GM21381 (cell line): ENCODE measurements around the gene ZNF74.
"Not testable (repeated sequence)": the region's sequence is repeated elsewhere in the genome, so short reads cannot be mapped to it uniquely, and the experiment has no call there.

Experiments
- ATAC-seq: cut with Tn5 transposase; IDR thresholded peaks from one replicate; pipeline ENCODE4 v1.9.1; 2021; ENCODE audit warnings: mild to moderate bottlenecking, moderate library complexity; ENCODE audit not compliant: unreplicated experiment

Gene ZNF74

DNA sequence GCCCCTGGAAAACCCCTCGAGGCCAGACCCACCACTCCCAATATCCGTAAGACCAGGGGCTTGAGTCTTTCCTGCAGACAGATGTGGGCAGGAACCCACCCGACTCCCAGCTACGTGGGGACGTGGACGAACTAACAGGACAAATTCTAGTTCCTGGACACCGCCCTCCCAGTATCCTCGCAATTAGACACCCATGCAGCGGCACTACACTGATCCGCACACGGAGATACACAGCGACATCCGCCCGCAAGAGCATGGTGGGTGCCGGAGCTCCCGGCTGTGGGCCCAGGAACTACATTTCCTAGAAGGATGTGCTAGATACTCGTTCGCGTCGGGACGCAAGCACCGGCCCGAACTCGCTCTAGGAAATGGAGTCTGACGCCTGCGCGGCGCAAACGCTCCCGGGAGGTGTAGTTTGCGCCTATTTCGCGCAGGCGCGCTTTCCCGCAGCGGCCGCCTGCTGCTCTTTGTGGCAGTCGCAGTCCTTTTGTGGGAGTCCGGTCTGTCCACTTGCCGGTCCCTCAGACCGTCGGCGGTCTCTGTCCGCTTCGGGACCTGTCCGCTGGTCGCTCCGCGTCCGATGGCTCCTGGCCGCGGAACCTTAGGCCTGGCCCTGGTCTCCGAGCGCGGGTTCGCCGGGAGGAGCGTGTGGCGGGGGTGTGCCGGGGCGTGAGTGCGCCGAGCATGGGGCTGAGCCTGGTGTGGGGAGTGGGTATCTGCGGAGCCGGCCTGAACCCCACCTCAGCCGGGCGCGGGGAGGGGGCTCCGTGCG lies at the start of gene ZNF74:
Gene ZNF74 (plus strand): TSS at position 447 of the 772 bp plus-strand sequence. CDS start 478 bp downstream, outside the sequence.
- peak; percentile 76 for ATAC-seq

DNA sequence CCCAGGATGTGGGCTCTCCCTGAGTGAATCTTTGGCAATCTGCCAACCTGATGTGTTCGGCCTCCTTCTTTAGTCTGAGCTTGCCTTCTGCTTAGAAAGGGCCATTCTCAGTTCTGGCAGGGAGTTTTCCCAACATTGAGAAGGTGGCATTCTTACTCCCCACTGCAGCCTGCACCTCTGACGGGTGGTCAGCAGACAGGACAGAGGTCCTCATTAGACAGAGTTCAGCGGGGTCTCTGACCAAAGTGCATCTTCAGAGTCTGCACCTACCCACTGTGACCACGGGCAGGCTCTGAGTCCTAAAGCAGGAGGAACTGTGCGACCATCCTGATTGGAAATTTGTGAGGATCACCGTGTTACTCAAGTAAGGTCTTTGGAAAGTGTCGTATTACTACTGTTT lies 47.4 kb upstream of the ZNF74 start:
- ATAC-seq = not testable (repeated sequence)

DNA sequence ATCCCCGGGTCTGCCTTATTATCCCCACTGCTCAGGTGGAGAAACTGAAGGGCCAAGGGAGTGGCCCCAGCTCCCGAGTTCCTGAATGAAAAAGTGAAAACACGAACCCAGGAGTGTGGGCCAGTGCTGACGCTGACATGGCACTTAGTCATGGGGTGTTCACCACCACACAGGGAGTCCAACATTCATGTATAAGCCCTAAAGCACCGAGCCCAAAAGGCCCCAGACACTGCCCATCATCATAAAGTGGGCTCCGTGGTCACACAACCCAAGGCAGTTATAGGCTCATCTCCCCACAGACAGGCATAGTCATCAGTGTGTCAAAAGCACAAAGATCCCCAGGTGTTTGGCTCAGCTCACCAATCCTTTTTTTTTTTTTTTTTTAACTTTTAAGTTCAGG lies 41.4 kb upstream of the ZNF74 start:
- not testable (repeated sequence) for ATAC-seq

DNA sequence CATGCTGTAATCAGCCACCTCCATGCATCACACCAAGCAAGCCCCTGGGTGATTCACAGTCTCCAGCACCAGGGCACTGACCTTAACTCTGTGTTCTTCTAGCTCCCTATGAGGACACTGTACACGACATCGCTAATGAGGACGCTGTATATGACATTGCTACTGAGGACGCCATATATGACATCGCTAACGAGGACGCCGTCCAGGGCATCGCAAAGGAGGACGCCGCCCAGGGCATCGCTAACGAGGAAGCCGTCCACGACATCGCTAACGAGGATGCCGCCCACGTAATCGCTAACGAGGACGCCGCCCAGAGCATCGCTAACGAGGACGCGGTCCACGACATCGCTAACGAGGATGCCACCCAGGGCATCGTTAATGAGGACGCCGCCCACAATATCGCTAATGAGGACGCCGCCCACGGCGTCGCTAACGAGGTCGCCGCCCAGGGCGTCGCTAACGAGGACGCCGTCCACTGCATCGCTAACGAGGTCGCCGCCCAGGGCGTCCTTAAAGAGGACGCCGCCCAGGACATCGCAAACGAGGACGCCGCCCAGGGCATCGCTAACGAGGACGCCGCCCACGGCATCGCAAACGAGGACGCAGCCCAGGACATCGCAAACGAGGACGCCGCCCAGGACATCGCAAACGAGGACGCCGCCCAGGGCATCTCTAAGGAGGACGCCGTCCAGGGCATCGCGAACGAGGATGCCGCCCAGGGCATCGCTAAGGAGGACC lies 39.5 kb upstream of the ZNF74 start:
- ATAC-seq = no peak

DNA sequence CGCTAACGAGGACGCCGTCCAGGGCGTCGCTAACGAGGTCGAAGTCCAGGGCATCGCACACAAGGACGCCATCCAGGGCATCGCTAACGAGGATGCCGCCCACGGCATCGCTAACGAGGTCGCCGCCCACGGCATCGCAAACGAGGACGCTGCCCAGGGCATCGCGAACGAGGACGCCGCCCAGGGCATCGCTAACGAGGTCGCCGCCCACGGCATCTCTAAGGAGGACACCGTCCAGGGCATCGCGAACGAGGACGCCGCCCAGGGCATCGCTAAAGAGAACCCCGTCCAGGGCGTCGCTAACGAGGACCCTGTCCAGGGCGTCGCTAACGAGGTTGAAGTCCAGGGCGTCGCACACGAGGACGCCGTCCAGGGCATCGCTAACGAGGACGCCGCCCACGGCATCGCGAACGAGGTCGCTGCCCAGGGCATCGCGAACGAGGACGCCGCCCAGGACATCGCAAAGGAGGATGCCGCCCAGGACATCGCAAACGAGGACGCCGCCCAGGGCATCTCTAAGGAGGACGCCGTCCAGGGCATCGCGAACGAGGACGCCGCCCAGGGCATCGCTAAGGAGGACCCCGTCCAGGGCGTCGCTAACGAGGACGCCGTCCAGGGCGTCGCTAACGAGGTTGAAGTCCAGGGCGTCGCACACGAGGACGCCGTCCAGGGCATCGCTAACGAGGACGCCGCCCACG lies 37.9 kb upstream of the ZNF74 start:
- not testable (repeated sequence) for ATAC-seq

DNA sequence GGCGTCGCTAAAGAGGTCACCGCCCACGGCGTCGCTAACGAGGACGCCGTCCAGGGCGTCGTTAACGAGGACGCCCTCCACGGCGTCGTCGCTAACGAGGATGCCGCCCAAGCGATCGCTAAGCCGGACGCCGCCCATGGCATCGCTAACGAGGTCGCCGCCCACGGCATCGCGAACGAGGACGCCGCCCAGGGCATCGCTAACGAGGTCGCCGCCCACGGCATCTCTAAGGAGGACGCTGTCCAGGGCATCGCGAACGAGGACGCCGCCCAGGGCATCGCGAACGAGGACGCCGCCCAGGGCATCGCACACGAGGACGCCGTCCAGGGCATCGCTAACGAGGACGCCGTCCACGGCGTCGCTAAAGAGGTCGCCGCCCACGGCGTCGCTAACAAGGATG lies 37.0 kb upstream of the ZNF74 start:
- not testable (repeated sequence) for ATAC-seq

DNA sequence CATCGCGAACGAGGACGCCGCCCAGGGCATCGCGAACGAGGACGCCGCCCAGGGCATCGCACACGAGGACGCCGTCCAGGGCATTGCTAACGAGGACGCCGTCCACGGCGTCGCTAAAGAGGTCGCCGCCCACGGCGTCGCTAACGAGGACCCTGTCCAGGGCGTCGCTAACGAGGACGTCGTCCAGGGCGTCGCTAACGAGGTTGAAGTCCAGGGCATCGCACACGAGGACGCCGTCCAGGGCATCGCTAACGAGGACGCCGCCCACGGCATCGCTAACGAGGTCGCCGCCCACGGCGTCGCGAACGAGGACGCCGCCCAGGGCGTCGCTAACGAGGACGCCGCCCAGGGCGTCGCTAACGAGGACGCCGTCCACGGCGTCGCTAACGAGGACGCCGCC lies 36.0 kb upstream of the ZNF74 start:
- ATAC-seq = not testable (repeated sequence)

DNA sequence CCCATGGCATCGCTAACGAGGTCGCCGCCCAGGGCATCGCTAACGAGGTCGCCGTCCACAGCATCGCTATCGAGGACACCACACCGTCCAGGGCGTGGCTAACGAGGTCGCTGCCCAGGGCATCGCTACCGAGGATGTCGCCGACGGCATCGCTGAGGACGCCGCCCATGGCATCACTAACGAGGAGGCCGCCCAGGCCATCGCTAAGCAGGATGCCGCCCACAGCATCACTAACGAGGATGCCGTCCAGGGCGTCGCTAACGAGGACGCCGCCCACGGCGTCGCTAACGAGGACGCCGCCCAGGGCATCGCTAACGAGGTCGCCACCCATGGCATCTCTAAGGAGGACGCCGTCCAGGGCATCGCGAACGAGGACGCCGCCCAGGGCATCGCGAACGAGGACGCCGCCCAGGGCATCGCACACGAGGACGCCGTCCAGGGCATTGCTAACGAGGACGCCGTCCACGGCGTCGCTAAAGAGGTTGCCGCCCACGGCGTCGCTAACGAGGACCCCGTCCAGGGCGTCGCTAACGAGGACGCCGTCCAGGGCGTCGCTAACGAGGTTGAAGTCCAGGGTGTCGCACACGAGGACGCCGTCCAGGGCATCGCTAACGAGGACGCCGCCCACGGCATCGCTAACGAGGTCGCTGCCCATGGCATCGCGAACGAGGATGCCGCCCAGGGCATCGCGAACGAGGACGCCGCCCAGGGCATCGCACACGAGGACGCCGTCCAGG lies 35.3 kb upstream of the ZNF74 start:
- ATAC-seq = not testable (repeated sequence)

DNA sequence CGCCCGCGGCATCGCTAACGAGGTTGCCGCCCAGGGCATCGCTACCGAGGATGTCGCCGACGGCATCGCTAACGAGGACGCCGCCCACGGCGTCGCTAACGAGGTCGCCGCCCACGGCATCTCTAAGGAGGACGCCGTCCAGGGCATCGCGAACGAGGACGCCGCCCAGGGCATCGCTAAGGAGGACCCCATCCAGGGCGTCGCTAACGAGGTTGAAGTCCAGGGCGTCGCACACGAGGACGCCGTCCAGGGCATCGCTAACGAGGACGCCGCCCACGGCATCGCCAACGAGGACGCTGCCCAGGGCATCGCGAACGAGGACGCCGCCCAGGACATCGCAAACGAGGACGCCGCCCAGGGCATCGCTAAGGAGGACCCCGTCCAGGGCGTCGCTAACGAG lies 33.7 kb upstream of the ZNF74 start:
- ATAC-seq = not testable (repeated sequence)

DNA sequence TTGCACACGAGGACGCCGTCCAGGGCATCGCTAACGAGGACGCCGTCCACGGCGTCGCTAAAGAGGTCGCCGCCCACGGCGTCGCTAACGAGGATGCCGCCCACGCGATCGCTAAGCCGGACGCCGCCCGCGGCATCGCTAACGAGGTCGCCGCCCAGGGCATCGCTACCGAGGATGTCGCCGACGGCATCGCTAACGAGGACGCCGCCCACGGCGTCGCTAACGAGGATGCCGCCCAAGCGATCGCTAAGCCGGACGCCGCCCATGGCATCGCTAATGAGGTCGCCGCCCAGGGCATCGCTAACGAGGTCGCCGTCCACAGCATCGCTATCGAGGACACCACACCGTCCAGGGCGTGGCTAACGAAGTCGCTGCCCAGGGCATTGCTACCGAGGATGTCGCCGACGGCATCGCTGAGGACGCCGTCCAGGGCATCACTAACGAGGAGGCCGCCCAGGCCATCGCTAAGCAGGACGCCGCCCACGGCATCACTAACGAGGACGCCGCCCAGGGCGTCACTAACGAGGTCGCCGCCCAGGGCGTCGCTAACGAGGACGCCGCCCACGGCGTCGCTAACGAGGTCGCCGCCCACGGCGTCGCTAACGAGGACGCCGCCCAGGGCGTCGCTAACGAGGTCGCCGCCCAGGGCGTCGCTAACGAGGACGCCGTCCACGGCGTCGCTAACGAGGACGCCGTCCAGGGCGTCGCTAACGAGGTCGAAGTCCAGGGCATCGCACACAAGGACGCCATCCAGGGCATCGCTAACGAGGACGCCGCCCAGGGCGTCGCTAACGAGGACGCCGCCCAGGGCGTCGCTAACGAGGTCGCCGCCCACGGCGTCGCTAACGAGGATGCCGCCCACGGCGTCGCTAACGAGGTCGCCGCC lies 32.8 kb upstream of the ZNF74 start:
- ATAC-seq = not testable (repeated sequence)

DNA sequence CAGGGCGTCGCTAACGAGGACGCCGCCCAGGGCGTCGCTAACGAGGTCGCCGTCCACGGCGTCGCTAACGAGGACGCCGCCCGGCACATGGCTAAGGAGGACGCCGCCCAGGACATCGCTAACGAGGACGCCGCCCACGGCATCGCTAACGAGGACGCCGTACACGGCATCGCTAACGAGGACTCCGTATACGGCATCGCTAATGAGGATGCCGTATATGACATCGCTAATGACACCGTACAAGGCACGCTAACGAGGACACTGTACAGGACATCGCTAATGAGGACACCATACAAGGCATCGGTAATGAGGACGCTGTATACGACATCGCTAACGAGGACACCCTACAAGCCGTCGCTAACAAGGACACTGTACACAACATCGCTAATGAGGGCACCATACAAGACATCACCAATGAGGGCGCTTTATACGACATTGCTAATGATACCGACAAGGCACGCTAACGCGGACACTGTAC lies 32.2 kb upstream of the ZNF74 start:
- ATAC-seq = not testable (repeated sequence)

DNA sequence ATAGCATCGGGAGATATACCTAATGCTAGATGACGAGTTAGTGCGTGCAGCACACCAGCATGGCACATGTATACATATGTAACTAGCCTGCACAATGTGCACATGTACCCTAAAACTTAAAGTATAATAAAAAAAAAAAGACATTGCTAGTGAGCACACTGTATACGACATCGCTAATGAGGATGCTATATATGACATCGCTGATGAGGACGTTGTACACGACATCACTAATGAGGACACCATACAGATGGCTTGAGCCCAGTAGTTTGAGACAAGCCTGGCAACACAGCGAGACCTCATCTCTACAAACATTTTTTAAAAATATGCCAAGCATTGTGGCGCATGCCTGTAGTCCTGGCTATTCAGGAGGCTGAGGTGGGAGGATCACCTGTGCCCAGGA lies 31.5 kb upstream of the ZNF74 start:
- ATAC-seq = not testable (repeated sequence)

DNA sequence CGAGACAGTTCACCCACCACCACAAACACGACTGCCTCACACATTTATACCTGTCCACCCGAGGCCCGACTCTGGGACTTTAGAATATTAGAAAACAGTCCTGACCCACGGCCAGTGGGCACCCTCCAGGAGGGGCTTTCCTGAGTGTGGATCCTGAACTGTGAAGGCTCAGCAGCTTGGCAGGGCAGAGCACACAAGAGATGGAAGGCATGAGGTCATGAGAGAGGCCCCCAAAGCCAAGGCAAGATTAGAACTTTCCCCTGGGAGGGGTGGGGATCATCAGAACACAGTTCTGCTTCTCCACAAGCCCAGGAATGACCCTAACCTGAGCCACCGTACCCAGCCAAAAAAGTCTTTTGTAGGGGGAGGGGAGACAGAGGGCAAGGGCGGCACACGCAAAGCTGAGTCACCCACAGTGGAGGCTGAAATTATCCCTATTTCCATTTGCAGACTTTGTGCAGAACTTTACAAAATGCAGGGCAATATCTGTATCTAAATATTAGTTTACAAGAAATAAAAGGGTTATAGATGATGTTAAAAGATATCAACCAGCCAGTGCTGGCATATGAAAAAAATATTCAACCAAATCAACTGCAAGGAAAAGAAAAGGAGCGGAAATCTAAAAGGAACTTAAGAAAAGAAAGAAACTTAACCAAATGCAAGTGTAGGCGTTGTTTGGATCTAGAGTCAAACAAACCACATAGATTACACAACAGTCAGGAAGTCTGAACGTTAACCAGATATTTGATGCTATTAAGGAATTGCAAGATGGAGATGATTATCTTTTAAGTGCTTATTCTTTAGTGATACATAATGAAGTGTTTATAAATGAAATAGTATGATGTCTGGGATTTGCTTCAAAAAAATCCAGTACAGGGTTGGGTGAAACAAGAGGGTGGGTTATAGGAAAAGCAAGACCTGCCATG lies 29.4 kb upstream of the ZNF74 start:
- ATAC-seq = not testable (repeated sequence)

DNA sequence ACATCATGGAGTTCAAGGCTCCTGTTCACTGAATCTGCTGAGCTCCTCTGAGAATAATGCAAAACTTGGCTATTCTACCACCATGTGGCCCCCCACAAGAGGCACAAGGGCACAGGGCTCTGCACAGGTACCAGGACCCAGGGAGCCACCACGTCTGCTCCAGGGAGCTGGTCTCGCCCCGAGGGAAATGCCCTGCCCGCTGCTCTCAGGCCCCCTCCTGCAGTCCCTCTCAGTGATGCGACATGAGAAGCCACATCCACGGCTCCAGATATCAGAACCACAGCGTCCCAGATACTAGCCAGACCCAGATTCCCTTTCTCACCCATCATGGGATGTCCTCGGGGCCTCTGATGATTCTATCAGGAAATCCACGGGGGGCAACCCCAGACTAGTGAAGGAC lies 27.1 kb upstream of the ZNF74 start:
- not testable (repeated sequence) for ATAC-seq

DNA sequence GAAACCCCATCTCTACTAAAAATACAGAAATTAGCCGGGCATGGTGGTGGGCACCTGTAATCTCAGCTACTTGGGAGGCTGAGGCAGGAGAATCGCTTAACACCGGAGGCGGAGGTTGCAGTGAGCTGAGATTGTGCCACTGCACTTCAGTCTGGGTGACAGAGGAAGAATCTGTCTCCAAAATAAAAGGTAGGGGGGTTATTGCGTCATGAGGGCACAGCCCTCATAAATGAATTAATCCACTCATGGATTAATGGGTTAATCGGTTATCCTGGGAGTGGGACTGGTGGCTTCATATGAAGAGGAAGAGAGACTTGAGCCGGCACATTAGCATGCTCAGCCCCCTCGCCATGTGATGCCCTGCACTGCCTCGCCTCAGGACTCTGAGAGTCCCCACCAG lies 25.1 kb upstream of the ZNF74 start:
- not testable (repeated sequence) for ATAC-seq

DNA sequence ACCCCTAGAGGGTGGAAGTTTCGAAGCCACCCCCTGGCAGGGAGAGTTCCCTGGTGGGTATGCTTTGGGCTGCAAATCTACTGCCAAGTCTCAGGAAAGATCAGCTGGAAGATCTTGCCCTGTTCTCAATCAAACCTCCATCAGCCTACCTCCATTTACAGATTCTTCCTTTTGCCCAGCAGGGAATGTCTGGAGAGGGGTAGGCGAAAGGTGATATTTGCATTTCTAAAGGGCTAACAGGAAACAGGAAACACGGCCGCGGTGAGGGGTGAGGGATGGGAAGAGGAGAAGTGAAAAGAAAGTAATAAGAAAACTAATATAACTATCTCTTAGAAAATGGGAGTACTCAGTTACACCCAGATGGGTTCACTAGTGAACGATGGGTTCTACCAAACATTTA lies 22.3 kb upstream of the ZNF74 start:
- ATAC-seq = not testable (repeated sequence)

DNA sequence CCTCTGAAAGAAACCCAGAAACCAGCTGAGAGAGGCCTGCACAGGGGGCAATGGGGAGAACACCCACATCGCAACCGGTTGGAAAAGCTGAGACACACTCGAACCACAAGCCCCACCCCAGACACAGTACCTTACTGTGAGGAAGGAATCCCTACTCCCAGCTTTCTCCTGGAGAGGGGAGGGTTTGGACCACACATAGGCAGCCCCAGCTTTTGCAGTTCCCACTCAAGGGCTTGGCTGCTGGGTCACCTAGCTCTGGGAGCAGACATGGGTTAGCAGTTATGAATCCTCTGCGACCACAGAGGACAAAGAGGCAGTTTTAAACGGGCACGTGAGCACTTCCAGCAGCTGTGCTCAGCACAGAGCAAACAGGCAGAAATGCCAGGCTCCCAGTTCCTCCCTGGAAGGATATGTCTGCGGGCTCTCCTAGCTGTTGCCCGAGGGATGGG lies 21.5 kb upstream of the ZNF74 start:
- not testable (repeated sequence) for ATAC-seq

DNA sequence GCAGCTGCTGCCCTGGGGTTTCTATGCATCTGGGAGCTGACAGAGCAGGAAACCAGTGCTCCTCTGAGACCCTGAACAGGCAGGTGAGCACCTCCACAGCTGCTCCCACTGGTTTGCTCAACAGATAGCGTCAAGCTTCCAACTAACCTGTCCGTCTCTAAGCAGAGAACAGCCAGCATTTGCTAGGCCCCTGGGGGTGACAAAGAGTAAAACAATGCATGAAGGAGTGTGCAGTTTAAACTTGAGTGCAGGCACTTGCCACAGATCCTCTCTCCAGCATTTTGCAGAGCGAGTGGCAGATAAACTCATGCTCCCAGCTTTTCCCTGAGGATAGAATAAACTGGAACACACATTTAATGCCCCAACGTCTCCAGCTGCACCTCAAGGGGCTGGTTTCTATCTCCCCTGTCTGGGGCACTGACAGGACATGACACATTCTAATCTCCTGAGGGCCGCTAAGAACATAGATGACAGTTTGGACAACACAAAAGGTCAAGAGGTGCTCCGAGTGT lies 20.7 kb upstream of the ZNF74 start:
- not testable (repeated sequence) for ATAC-seq
